ENCODE data around the gene INS. TPM values are rescaled to one million over a fixed set of nuclear protein-coding genes. Genes with fewer than 3 reads are reported as not detected.

INS gene
- total and polyA plus RNA-seq, 2 of the 13 experiments (the other 11 are each of a cell fraction or from before 2014, with no cell fraction given) = not detected

DNA sequence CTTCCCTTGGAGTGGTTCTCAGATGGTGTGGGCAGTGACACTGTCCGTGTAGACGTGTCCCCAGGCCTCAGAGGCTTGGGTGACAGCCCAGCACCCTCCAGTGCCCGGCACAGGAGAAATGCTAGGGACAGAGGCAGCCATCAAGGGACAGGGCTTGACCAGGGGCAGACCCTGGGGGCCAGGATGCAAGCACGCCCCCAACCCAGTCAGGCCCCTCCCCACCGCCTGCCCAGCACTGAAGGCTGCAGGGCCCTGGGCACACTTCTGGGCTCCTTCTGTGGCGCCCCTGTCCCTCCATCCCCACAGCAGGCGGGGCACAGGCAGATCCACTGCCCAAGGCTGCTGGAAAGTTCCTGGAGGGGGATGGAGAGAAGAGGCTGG lies 32.9 kb downstream of the INS start (continued):
- TF ChIP-seq CAMTA2 (CRISPR knock-in tag; IDR thresholded peaks at IDR 0.05; ENCODE audit: borderline replicate concordance) (peak; percentile 5; the same call in 1 of the 2 replicates), DR1 (CRISPR knock-in tag; IDR thresholded peaks at IDR 0.05) (no peak), NONO (IDR thresholded peaks at IDR 0.05) (no peak), NONO (CRISPR knock-in tag; conservative IDR thresholded peaks at IDR 0.05) (peak; percentile 83; the same call in 1 of the 2 replicates), KDM5B (CRISPR knock-in tag; IDR thresholded peaks at IDR 0.05; ENCODE audit: borderline replicate concordance) (no peak; the same call in 1 of the 2 replicates), ZSCAN29 (CRISPR knock-in tag; conservative IDR thresholded peaks at IDR 0.05) (peak; percentile 100), MIXL1 (CRISPR knock-in tag; IDR thresholded peaks at IDR 0.05) (peak; percentile 2; the same call in 1 of the 2 replicates), ZBTB26 (CRISPR knock-in tag; IDR thresholded peaks at IDR 0.05; ENCODE audit: borderline replicate concordance) (0 out of 2 replicates have a peak, but pooled peaks have one; percentile 25), RBFOX2 (IDR thresholded peaks at IDR 0.05; ENCODE audit: low read depth, low read length) (peak; percentile 90), ZNF33B (CRISPR knock-in tag; IDR thresholded peaks at IDR 0.05) (no peak), ZSCAN21 (CRISPR knock-in tag; IDR thresholded peaks at IDR 0.05; ENCODE audit: borderline replicate concordance) (peak; percentile 47), IRX3 (CRISPR knock-in tag; IDR thresholded peaks at IDR 0.05; ENCODE audit: borderline replicate concordance, low read depth) (0 out of 2 replicates have a peak, but pooled peaks have one; percentile 33), ZNF644 (CRISPR knock-in tag; IDR thresholded peaks at IDR 0.05; ENCODE audit: low read depth) (no peak), ZNF431 (CRISPR knock-in tag; IDR thresholded peaks at IDR 0.05; ENCODE audit: borderline replicate concordance, low read depth) (peak; percentile 15; the same call in 1 of the 2 replicates), TSC22D2 (CRISPR knock-in tag; IDR thresholded peaks at IDR 0.05; ENCODE audit: borderline replicate concordance) (no peak), HNF4G (IDR thresholded peaks at IDR 0.05; ENCODE audit: borderline replicate concordance, low read depth, low read length) (no peak), HNF4G (CRISPR knock-in tag; IDR thresholded peaks at IDR 0.05; ENCODE audit: borderline replicate concordance, low read depth) (0 out of 2 replicates have a peak, but pooled peaks have one; percentile 19), ZNF564 (CRISPR knock-in tag; IDR thresholded peaks at IDR 0.05) (0 out of 2 replicates have a peak, but pooled peaks have one; percentile 12), ZBTB38 (CRISPR knock-in tag; IDR thresholded peaks at IDR 0.05) (0 out of 2 replicates have a peak, but pooled peaks have one; percentile 22), AGO1 (IDR thresholded peaks at IDR 0.05; ENCODE audit: low read depth, low read length, poor library complexity, severe bottlenecking) (peak; percentile 100), ZNF782 (CRISPR knock-in tag; IDR thresholded peaks at IDR 0.05; ENCODE audit: borderline replicate concordance) (no peak), BORCS8-MEF2B (CRISPR knock-in tag; IDR thresholded peaks at IDR 0.05) (peak; percentile 75; the same call in 1 of the 2 replicates)
- TF ChIP-seq, protein P1, sequence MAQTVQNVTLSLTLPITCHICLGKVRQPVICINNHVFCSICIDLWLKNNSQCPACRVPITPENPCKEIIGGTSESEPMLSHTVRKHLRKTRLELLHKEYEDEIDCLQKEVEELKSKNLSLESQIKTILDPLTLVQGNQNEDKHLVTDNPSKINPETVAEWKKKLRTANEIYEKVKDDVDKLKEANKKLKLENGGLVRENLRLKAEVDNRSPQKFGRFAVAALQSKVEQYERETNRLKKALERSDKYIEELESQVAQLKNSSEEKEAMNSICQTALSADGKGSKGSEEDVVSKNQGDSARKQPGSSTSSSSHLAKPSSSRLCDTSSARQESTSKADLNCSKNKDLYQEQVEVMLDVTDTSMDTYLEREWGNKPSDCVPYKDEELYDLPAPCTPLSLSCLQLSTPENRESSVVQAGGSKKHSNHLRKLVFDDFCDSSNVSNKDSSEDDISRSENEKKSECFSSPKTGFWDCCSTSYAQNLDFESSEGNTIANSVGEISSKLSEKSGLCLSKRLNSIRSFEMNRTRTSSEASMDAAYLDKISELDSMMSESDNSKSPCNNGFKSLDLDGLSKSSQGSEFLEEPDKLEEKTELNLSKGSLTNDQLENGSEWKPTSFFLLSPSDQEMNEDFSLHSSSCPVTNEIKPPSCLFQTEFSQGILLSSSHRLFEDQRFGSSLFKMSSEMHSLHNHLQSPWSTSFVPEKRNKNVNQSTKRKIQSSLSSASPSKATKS (CRISPR knock-in tag; IDR thresholded peaks at IDR 0.05) = no peak
- TF ChIP-seq, protein P2, sequence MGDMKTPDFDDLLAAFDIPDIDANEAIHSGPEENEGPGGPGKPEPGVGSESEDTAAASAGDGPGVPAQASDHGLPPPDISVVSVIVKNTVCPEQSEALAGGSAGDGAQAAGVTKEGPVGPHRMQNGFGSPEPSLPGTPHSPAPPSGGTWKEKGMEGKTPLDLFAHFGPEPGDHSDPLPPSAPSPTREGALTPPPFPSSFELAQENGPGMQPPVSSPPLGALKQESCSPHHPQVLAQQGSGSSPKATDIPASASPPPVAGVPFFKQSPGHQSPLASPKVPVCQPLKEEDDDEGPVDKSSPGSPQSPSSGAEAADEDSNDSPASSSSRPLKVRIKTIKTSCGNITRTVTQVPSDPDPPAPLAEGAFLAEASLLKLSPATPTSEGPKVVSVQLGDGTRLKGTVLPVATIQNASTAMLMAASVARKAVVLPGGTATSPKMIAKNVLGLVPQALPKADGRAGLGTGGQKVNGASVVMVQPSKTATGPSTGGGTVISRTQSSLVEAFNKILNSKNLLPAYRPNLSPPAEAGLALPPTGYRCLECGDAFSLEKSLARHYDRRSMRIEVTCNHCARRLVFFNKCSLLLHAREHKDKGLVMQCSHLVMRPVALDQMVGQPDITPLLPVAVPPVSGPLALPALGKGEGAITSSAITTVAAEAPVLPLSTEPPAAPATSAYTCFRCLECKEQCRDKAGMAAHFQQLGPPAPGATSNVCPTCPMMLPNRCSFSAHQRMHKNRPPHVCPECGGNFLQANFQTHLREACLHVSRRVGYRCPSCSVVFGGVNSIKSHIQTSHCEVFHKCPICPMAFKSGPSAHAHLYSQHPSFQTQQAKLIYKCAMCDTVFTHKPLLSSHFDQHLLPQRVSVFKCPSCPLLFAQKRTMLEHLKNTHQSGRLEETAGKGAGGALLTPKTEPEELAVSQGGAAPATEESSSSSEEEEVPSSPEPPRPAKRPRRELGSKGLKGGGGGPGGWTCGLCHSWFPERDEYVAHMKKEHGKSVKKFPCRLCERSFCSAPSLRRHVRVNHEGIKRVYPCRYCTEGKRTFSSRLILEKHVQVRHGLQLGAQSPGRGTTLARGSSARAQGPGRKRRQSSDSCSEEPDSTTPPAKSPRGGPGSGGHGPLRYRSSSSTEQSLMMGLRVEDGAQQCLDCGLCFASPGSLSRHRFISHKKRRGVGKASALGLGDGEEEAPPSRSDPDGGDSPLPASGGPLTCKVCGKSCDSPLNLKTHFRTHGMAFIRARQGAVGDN (CRISPR knock-in tag; IDR thresholded peaks at IDR 0.05) = peak; percentile 72

Data from HepG2 (cell line).